Prostate gland (tissue), 2 donors: ENCODE measurements around the gene CORIN. TPM values are rescaled to one million over a fixed set of nuclear protein-coding genes. Genes with fewer than 3 reads are reported as not detected.

Source experiments
- DNase-seq: peaks from one replicate; pipeline ENCODE4 v3.0.0-alpha.2; 2019; ENCODE audit warnings: low spot score
- H3K27ac ChIP-seq, 2 donors: fragments of 200-600 bp; sonication (generic); 2 replicates each; pipeline ENCODE4 v1.5.1; 2017 to 2019
- H3K27me3 ChIP-seq: fragments of 200-600 bp; sonication (generic); replicated peaks from 2 replicates; pipeline ENCODE4 v1.5.1; 2019; ENCODE audit not compliant: insufficient read depth
- H3K36me3 ChIP-seq, 2 donors: fragments of 200-600 bp; sonication (generic); 1 replicate in 1 of 2; 2 replicates in 1 of 2; pipeline versions ENCODE4 v1.5.1 to v1.8.1; 2017 to 2019
- H3K4me1 ChIP-seq: fragments of 200-600 bp; sonication (generic); replicated peaks from 2 replicates; pipeline ENCODE4 v1.5.1; 2019
- H3K4me3 ChIP-seq, 2 donors: fragments of 200-600 bp; sonication (generic); 2 replicates each; pipeline ENCODE4 v1.5.1; 2017 to 2019
- H3K9me3 ChIP-seq: fragments of 200-600 bp; sonication (generic); 2 replicates; pipeline ENCODE4 v1.5.1; 2017
- CTCF ChIP-seq, 4 experiments: fragments of 200-600 bp in 2 of 4; fragments of 450-650 bp in 2 of 4; sonication (generic) in 2 of 4; IDR thresholded peaks; 1 replicate in 3 of 4; 2 replicates in 1 of 4; pipeline ENCODE4 v1.5.1; 2016 to 2019; ENCODE audit warnings: antibody characterized with exemption in 4 of 4, mild to moderate bottlenecking in 2 of 4, moderate library complexity in 2 of 4
- POLR2A ChIP-seq: fragments of 450-650 bp; IDR thresholded peaks from one replicate; pipeline ENCODE4 v1.6.1; 2016; ENCODE audit warnings: antibody characterized with exemption, mild to moderate bottlenecking
- POLR2AphosphoS5 ChIP-seq: sonication (generic); formaldehyde crosslinking; IDR thresholded peaks from one replicate; pipeline ENCODE4 v1.6.1; 2017; ENCODE audit warnings: antibody characterized with exemption
- WGBS: methylation state at CpG from one replicate; pipeline ENCODE4 v1.1.5; 2018; 5-methylcytosine and 5-hydroxymethylcytosine counted together
- intact Hi-C: fragments of 100-400 bp; cut with DNase I; formaldehyde crosslinking; loops from one replicate; pipeline ENCODE4 v1.14.2; 2022
- total RNA-seq, 2 donors: library from RNA; depleted of rRNA; stranded (reverse); fragments of >200 nt; gene quantifications; one replicate each; pipeline ENCODE4 v1.1.0, GENCODE V29; 2016

Gene CORIN
- total RNA-seq, 2 donors from 2014 or later: 6.0 to 7.7 TPM

GRCh38 chr4:47827343-47828047 is 10.4 kb downstream of the CORIN start:
- Histone ChIP-seq H3K27ac (no peak overlapping the region), H3K9me3 (no peaks in the 10 kb centered on the region), H3K4me1 (no peaks in the 10 kb centered on the region), H3K27me3 (no peaks in the 10 kb centered on the region), H3K4me3 (no peak overlapping the region), H3K36me3 (no peaks in the 10 kb centered on the region)
- 96% methylated on average over 2 of the region's 2 CpGs for WGBS
- intact Hi-C loops: no loop called here
- TF ChIP-seq POLR2A: no peak
- no peak for TF ChIP-seq CTCF (IDR thresholded peaks at IDR 0.05)
- no peak for TF ChIP-seq POLR2AphosphoS5
- no peak for DNase-seq

GRCh38 chr4:47824840-47825239 is 13.0 kb downstream of the CORIN start:
- intact Hi-C loops: no loop called here
- DNase-seq: no peak
- Histone ChIP-seq H3K27ac (no peak overlapping the region), H3K36me3 (no peaks in the 10 kb centered on the region), H3K4me1 (no peaks in the 10 kb centered on the region), H3K9me3 (no peaks in the 10 kb centered on the region), H3K27me3 (no peaks in the 10 kb centered on the region), H3K4me3 (no peak overlapping the region)
- WGBS: 85% methylated on average over 7 of the region's 7 CpGs
- TF ChIP-seq POLR2AphosphoS5 (no peak), POLR2A (no peak), CTCF (IDR thresholded peaks at IDR 0.05) (no peak)

GRCh38 chr4:47819178-47819577 is 18.7 kb downstream of the CORIN start:
- Histone ChIP-seq H3K36me3 (no peaks in the 10 kb centered on the region), H3K4me1 (no peaks in the 10 kb centered on the region), H3K27ac (no peak overlapping the region), H3K27me3 (no peaks in the 10 kb centered on the region), H3K4me3 (no peak overlapping the region), H3K9me3 (no peaks in the 10 kb centered on the region)
- intact Hi-C loops: no loop called here
- TF ChIP-seq POLR2AphosphoS5: no peak
- no peak for TF ChIP-seq CTCF (IDR thresholded peaks at IDR 0.05)
- TF ChIP-seq POLR2A: no peak
- no peak for DNase-seq
- WGBS: 65% methylated on average over 1 of the region's 1 CpG

GRCh38 chr4:47817275-47817674 is 20.6 kb downstream of the CORIN start:
- H3K4me1 ChIP-seq: no peaks in the 10 kb centered on the region
- DNase-seq: no peak
- H3K36me3 ChIP-seq: no peaks in the 10 kb centered on the region
- intact Hi-C loops: no loop called here
- TF ChIP-seq CTCF (IDR thresholded peaks at IDR 0.05): no peak
- TF ChIP-seq POLR2AphosphoS5: no peak
- no peak overlapping the region for H3K27ac ChIP-seq
- H3K4me3 ChIP-seq: no peak overlapping the region
- no peaks in the 10 kb centered on the region for H3K27me3 ChIP-seq
- H3K9me3 ChIP-seq: no peaks in the 10 kb centered on the region

- Histone ChIP-seq H3K27ac (no peak overlapping the region), H3K36me3 (no peaks in the 10 kb centered on the region), H3K27me3 (no peaks in the 10 kb centered on the region), H3K4me1 (no peaks in the 10 kb centered on the region), H3K4me3 (no peak overlapping the region), H3K9me3 (no peaks in the 10 kb centered on the region)
- intact Hi-C loops: no loop called here
- TF ChIP-seq POLR2A (no peak), CTCF (IDR thresholded peaks at IDR 0.05) (no peak), POLR2AphosphoS5 (no peak)
- no peak for DNase-seq
- WGBS: 81% methylated on average over 2 of the region's 2 CpGs
Observed at GRCh38 chr4:47816748-47817147, 21.1 kb downstream of the CORIN start.
